ENCODE results near the gene DLGAP3. TPM values are rescaled to one million over a fixed set of nuclear protein-coding genes. Genes with fewer than 3 reads are reported as not detected.

Gene DLGAP3
- total RNA-seq, 4 donors from 2014 or later = 0.53 to 0.83 TPM; not detected in 2

- Histone ChIP-seq H3K36me3 (no peaks in the 10 kb centered on the region), H3K27me3 (no peaks in the 10 kb centered on the region), H3K4me1 (no peaks in the 10 kb centered on the region), H3K4me3 (no peak overlapping the region), H3K9me3 (peaks cover 0 to 2% (median 0%) of the 10 kb centered on the region in 4 donors), H3K27ac (no peak overlapping the region)
- no peak for TF ChIP-seq POLR2A (IDR thresholded peaks at IDR 0.05)
- no peak for TF ChIP-seq CTCF (IDR thresholded peaks at IDR 0.05)
- DNase-seq = no peak
Observed at GRCh38 chr1:34898330-34898761, 31.1 kb downstream of the DLGAP3 start.

- no peak overlapping the region for H3K27ac ChIP-seq
- no peak for DNase-seq
- no peaks in the 10 kb centered on the region for H3K4me1 ChIP-seq
- no peaks in the 10 kb centered on the region for H3K36me3 ChIP-seq
- peaks cover 0 to 12% (median 0%) of the 10 kb centered on the region in 4 donors for H3K9me3 ChIP-seq
- H3K4me3 ChIP-seq = no peak overlapping the region
- TF ChIP-seq CTCF (IDR thresholded peaks at IDR 0.05) (no peak), POLR2A (IDR thresholded peaks at IDR 0.05) (no peak)
- no peaks in the 10 kb centered on the region for H3K27me3 ChIP-seq
Observed at GRCh38 chr1:34896612-34897011, 32.8 kb downstream of the DLGAP3 start.

GRCh38 chr1:34889705-34890104 lies 39.7 kb downstream of the DLGAP3 start:
- peaks cover 0 to 19% of the 10 kb centered on the region in 2 donors for H3K27me3 ChIP-seq
- no peak overlapping the region for H3K27ac ChIP-seq
- H3K4me1 ChIP-seq = peaks cover 0 to 13% (median 9%) of the 10 kb centered on the region in 4 donors
- TF ChIP-seq POLR2A (IDR thresholded peaks at IDR 0.05) (no peak), CTCF (IDR thresholded peaks at IDR 0.05) (no peak)
- no peak overlapping the region for H3K4me3 ChIP-seq
- H3K9me3 ChIP-seq = peaks cover 0 to 12% (median 0%) of the 10 kb centered on the region in 4 donors
- no peaks in the 10 kb centered on the region for H3K36me3 ChIP-seq
- no peak for DNase-seq

GRCh38 chr1:34887593-34887992 lies 41.9 kb downstream of the DLGAP3 start:
- DNase-seq = no peak
- Histone ChIP-seq H3K4me3 (no peak overlapping the region), H3K27ac (no peak overlapping the region), H3K27me3 (peaks cover 0 to 22% of the 10 kb centered on the region in 2 donors), H3K9me3 (peaks cover 0 to 5% (median 0%) of the 10 kb centered on the region in 4 donors), H3K4me1 (peaks cover 0 to 13% (median 9%) of the 10 kb centered on the region in 4 donors), H3K36me3 (no peaks in the 10 kb centered on the region)
- no peak for TF ChIP-seq POLR2A (IDR thresholded peaks at IDR 0.05)
- TF ChIP-seq CTCF (IDR thresholded peaks at IDR 0.05) = no peak

GRCh38 chr1:34885405-34886247 lies 43.8 kb downstream of the DLGAP3 start:
- Histone ChIP-seq H3K4me1 (peaks cover 0 to 13% (median 9%) of the 10 kb centered on the region in 4 donors), H3K27ac (no peak overlapping the region), H3K36me3 (no peaks in the 10 kb centered on the region), H3K27me3 (peaks cover 0 to 22% of the 10 kb centered on the region in 2 donors), H3K4me3 (peak overlapping the region; percentile 27 to 49 (median 46)), H3K9me3 (no peaks in the 10 kb centered on the region)
- no peak for TF ChIP-seq POLR2A (IDR thresholded peaks at IDR 0.05)
- no peak for TF ChIP-seq CTCF (IDR thresholded peaks at IDR 0.05)
- DNase-seq = peak; percentile 59 to 80 (median 71)
